GM12875 (cell line): ENCODE results near the gene GBP7.

Experiments
- H3K4me3 ChIP-seq: one replicate; pipeline ENCODE4 v1.5.1; 2011; ENCODE audit warnings: low read depth, low read length, control low read depth
- CTCF ChIP-seq: IDR thresholded peaks from 2 replicates; pipeline ENCODE4 v1.5.1; 2011; ENCODE audit warnings: low read depth, mild to moderate bottlenecking, control low read depth, inconsistent platforms, low read length, moderate library complexity, borderline replicate concordance; ENCODE audit not compliant: insufficient read depth

The GBP7 gene

GRCh38 chr1:89201106-89201794 is 25.4 kb upstream of the GBP7 start:
- no peak for TF ChIP-seq CTCF
- H3K4me3 ChIP-seq = no peak overlapping the region

- no peak overlapping the region for H3K4me3 ChIP-seq
- TF ChIP-seq CTCF = no peak
Measured at GRCh38 chr1:89200663-89201062, 24.9 kb upstream of the GBP7 start.

DNA sequence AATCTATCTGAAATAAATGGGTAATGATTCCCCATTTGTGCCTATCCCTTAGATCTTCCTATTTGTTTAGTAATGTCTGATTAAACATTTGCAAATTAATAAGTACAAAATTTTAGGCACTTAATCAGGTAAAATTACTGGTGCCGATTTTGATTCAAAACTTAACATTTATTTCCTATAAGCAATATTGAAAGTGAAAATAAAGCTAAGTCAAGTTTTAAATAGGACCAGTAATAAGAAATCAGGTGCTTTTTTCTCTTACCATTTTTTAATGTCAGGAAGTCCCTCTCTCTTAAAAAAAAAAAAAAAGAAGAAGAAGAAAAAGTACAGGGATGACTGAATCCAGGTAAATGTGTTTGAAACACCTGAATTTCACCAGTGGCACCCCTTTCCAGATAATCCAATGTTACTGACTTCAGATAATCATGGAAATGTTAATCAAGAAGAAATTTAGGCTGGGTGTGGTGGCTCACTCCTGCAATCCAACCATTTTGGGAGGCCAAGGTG is 23.8 kb upstream of the GBP7 start:
- no peak for TF ChIP-seq CTCF
- no peak overlapping the region for H3K4me3 ChIP-seq

DNA sequence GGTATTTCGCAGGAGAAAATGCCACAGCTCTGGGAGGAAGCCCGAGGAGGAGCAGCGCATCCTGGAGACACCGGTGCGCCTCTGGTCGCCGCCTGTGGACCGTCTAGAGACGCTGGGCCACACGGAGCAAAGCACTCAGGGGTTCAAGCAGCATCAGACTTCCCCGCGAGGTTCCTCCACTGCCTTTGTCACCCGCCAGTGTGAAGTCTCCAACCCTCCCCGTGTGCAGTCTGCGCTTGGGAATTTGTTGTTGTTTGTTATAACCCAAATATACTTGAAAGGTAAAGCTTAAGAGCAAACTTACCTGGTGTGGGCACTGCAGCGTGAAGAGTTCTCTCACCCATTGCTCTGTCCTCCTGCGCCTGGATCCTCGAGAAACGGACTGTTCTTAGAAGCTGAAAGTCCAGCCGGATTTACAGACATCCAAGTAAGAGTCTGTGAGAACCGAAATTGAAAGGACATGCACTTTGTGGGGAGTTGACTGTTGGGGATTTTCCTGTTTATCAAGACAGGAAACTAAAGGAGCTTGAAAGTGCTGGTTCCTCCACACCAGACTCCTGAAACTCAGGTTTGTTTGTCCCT is 22.8 kb upstream of the GBP7 start, which contains the start of gene GBP4:
Gene GBP4, minus strand, starts transcription at position 452 of the 582 bp plus-strand sequence. Its CDS starts 108 bp downstream, at position 344.
- no peak for TF ChIP-seq CTCF
- peak within 1 kb of the TSS; percentile 58 for H3K4me3 ChIP-seq

DNA sequence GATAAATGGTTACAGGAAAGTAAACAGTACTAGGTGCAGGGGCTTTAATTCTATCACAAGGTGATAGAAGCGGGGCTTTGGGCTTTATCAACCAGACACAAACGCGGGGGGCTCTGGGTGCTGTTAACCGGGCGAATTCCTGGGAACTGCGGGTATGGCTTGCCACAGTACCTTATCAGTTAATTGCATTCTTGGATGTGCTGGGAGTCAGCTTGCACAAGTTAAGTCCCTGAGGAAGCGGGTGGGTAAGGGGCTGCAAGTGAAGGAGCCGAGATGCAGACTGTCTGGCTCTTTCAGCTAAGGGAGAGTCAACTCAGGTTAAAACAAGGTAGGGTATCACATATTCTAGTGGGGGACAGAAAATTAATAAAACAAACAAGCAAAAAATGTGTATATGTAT is 22.3 kb upstream of the GBP7 start:
- no peak for TF ChIP-seq CTCF
- H3K4me3 ChIP-seq = peak overlapping the region; percentile 58

DNA sequence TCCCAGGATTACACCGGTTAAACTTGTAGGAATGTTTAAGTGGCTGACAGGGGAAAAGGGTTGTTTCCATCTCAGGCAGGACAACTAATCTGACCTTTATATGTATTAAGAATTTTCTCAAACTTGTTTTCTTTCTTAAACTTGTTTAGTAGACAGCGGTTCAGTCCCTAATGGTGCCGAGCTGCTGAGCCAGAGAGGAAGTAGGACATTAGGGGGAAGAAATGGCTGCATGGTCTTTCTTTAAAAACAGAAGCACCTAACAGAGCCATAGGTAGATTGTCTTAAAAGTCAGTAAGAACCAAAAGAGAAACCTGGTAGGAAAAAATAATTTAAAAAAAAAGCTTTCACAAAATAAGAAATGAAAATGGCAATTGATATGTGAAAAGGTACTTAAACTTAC is 19.7 kb upstream of the GBP7 start:
- no peak overlapping the region for H3K4me3 ChIP-seq
- no peak for TF ChIP-seq CTCF

DNA sequence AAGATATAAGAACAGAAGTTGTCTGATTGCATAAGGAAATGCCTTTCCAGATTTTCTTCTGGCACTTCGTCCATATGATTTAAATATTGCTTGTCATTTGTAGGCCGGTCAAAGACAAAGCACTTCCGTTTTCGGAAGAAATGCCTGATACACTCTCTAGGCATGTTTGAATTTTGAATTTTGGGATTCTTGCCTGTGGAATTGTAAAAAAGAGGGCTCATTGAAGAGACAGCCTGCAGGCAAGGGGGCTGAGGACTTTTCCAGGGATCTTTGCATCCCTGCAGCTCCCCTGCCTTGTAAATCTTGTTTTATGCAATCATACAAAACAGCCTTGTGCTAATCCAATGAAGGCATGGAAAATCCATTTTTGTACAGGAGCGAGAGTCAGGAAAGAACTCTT is 15.5 kb upstream of the GBP7 start:
- TF ChIP-seq CTCF = no peak
- H3K4me3 ChIP-seq = no peak overlapping the region
